ENCODE data around the gene NEURL1.

Gene NEURL1

GRCh38 chr10:103493916-103494877 lies 692 bp downstream of the NEURL1 start:
- no peak for DNase-seq (ENCODE audit: low read depth)
- H3K4me3 ChIP-seq (ENCODE audit: low read depth, low read length) = no peak overlapping the region
- no peak for TF ChIP-seq CTCF (IDR thresholded peaks at IDR 0.05; ENCODE audit: control insufficient read depth, extremely low read depth, insufficient read depth)

- H3K4me3 ChIP-seq (ENCODE audit: low read depth, low read length) = no peak overlapping the region
- no peak for TF ChIP-seq CTCF (IDR thresholded peaks at IDR 0.05; ENCODE audit: control insufficient read depth, extremely low read depth, insufficient read depth)
- DNase-seq (ENCODE audit: low read depth) = no peak
Observed at GRCh38 chr10:103495321-103495720, 1.8 kb downstream of the NEURL1 start.

- H3K4me3 ChIP-seq (ENCODE audit: low read depth, low read length) = no peak overlapping the region
- no peak for TF ChIP-seq CTCF (IDR thresholded peaks at IDR 0.05; ENCODE audit: control insufficient read depth, extremely low read depth, insufficient read depth)
- DNase-seq (ENCODE audit: low read depth) = no peak
Observed at GRCh38 chr10:103497161-103497915, 3.8 kb downstream of the NEURL1 start.

- no peak for DNase-seq (ENCODE audit: low read depth)
- TF ChIP-seq CTCF (IDR thresholded peaks at IDR 0.05; ENCODE audit: control insufficient read depth, extremely low read depth, insufficient read depth) = no peak
- H3K4me3 ChIP-seq (ENCODE audit: low read depth, low read length) = no peak overlapping the region
Observed at GRCh38 chr10:103498936-103499638, 5.6 kb downstream of the NEURL1 start.

GRCh38 chr10:103499881-103500280 lies 6.4 kb downstream of the NEURL1 start:
- H3K4me3 ChIP-seq (ENCODE audit: low read depth, low read length) = no peak overlapping the region
- DNase-seq (ENCODE audit: low read depth) = no peak
- no peak for TF ChIP-seq CTCF (IDR thresholded peaks at IDR 0.05; ENCODE audit: control insufficient read depth, extremely low read depth, insufficient read depth)

- no peak for DNase-seq (ENCODE audit: low read depth)
- no peak overlapping the region for H3K4me3 ChIP-seq (ENCODE audit: low read depth, low read length)
- TF ChIP-seq CTCF (IDR thresholded peaks at IDR 0.05; ENCODE audit: control insufficient read depth, extremely low read depth, insufficient read depth) = no peak
Observed at GRCh38 chr10:103500481-103500880, 7.0 kb downstream of the NEURL1 start.

Data from LNCaP clone FGC (cell line).